Measurements from ENCODE around the gene ADGRG7. TPM values are rescaled to one million over a fixed set of nuclear protein-coding genes. Genes with fewer than 3 reads are reported as not detected.

ADGRG7 gene
- total and polyA plus RNA-seq, 2 of the 13 experiments (the other 11 are each of a cell fraction or from before 2014, with no cell fraction given): not detected

DNA sequence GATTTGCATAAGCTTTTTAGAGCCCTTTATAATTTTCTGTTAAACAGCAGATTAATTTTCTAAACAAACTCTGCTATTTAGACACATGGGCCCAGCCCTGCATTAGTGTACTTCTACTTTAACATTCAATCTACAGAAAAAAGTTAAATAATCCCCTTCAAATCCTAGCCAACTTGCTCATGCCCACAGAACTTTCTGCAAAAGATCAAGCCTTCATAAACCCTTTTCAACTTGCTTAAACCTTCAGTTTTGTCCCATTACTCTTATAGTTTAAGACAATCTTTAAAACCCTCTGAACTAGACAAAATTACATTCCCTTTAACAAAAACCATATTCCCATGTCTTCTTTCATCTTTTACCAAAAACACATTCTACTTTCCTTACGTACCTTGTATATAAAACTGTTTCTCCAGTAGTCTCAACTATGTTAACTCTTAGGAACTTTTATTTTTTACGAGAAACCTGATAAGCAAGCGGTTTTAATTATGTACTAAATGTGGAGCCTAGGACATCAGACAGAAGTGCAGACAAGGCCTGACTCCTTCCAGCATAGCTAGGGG is 25.2 kb upstream of the ADGRG7 start (continued):
- TF ChIP-seq, protein P1, sequence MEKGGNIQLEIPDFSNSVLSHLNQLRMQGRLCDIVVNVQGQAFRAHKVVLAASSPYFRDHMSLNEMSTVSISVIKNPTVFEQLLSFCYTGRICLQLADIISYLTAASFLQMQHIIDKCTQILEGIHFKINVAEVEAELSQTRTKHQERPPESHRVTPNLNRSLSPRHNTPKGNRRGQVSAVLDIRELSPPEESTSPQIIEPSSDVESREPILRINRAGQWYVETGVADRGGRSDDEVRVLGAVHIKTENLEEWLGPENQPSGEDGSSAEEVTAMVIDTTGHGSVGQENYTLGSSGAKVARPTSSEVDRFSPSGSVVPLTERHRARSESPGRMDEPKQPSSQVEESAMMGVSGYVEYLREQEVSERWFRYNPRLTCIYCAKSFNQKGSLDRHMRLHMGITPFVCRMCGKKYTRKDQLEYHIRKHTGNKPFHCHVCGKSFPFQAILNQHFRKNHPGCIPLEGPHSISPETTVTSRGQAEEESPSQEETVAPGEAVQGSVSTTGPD (CRISPR knock-in tag; IDR thresholded peaks at IDR 0.05): no peak

GRCh38 chr3:100586832-100587231 is 22.6 kb upstream of the ADGRG7 start:
- WGBS (ENCODE audit: low lambda C conversion rate): 3% methylated on average over 3 of the region's 3 CpGs
- no peak for ATAC-seq

GRCh38 chr3:100588251-100588650 is 21.1 kb upstream of the ADGRG7 start:
- Histone ChIP-seq H3K36me3 (replicated peaks in 1 of 2; ENCODE audit: control insufficient read depth in 1 of 2, insufficient read depth in 2 of 2, low read length in 2 of 2) (no peaks in the 10 kb centered on the region), H4K20me1 (ENCODE audit: insufficient read depth, low read length) (no peaks in the 10 kb centered on the region), H3K27me3 (ENCODE audit: control insufficient read depth in 1 of 2, insufficient read depth in 2 of 2, low read length in 2 of 2) (peaks cover 0 to 1% of the 10 kb centered on the region in 2 experiments; a peak in 1 of 5 replicates), H3K9ac (ENCODE audit: insufficient read depth, low read depth, low read length) (no peak overlapping the region), H3K79me2 (ENCODE audit: insufficient read depth, low read length) (no peaks in the 10 kb centered on the region), H2AFZ (ENCODE audit: low read length) (no peak overlapping the region), H3K9me3 (ENCODE audit: low read length) (no peaks in the 10 kb centered on the region; the same call in 1 of the 2 replicates), H3K4me1 (ENCODE audit: insufficient read depth, low read length) (peaks cover 15% of the 10 kb centered on the region), H3K4me3 (replicated peaks in 1 of 3; ENCODE audit: insufficient read depth in 1 of 3, low read depth in 2 of 3, low read length in 3 of 3) (no peak overlapping the region), H3K4me2 (ENCODE audit: low read depth, low read length) (no peak overlapping the region), H3K27ac (ENCODE audit: extremely low read length, insufficient read depth, low read length) (no peak overlapping the region)
- ATAC-seq (no peak), FAIRE-seq (no peak), DNase-seq (ENCODE audit: low spot score) (no peak)
- in situ Hi-C loops (cut with HindIII; ENCODE audit: extremely low pct_ligation_motif_present, low pct_unique_long_range_greater_than_20kb): loop anchor here (25.0 kb wide), 1 partner anchor 751 kb away; no protein-coding TSS in a partner anchor
- WGBS (ENCODE audit: low lambda C conversion rate): 0% methylated on average over 1 of the region's 1 CpG
- ChIA-PET POLR2A (no interaction called here), CTCF (ENCODE audit: low intra/inter-chr PET ratio, low total read pairs) (no interaction called here)
- BruUV-seq (replicated peaks): no TSS peak
- intact Hi-C loops (cut with micrococcal nuclease; ENCODE audit: unreplicated experiment): no loop called here
- no peak for TF ChIP-seq ZNF468 (CRISPR knock-in tag; IDR thresholded peaks at IDR 0.05)

More at GRCh38 chr3:100586832-100587231, 22.6 kb upstream of the ADGRG7 start:
- in situ Hi-C loops (cut with HindIII; ENCODE audit: extremely low pct_ligation_motif_present, low pct_unique_long_range_greater_than_20kb): loop anchor here (25.0 kb wide), 1 partner anchor 750 kb away; no protein-coding TSS in a partner anchor
- no peak for FAIRE-seq
- H3K79me2 ChIP-seq (ENCODE audit: insufficient read depth, low read length): no peaks in the 10 kb centered on the region
- H3K36me3 ChIP-seq (replicated peaks in 1 of 2; ENCODE audit: control insufficient read depth in 1 of 2, insufficient read depth in 2 of 2, low read length in 2 of 2): no peaks in the 10 kb centered on the region
- no peak overlapping the region for H3K4me2 ChIP-seq (ENCODE audit: low read depth, low read length)
- ChIA-PET POLR2A (no interaction called here), CTCF (ENCODE audit: low intra/inter-chr PET ratio, low total read pairs) (no interaction called here)
- intact Hi-C loops (cut with micrococcal nuclease; ENCODE audit: unreplicated experiment): no loop called here
- peaks cover 15% of the 10 kb centered on the region for H3K4me1 ChIP-seq (ENCODE audit: insufficient read depth, low read length)
- no peak overlapping the region for H2AFZ ChIP-seq (ENCODE audit: low read length)
- H4K20me1 ChIP-seq (ENCODE audit: insufficient read depth, low read length): no peaks in the 10 kb centered on the region
- TF ChIP-seq ZNF713 (CRISPR knock-in tag; IDR thresholded peaks at IDR 0.05) (no peak), CBFB (CRISPR knock-in tag; IDR thresholded peaks at IDR 0.05) (no peak)
- no peaks in the 10 kb centered on the region; a peak in 1 of 5 replicates for H3K27me3 ChIP-seq (ENCODE audit: control insufficient read depth in 1 of 2, insufficient read depth in 2 of 2, low read length in 2 of 2)
- DNase-seq (ENCODE audit: low spot score): no peak
- no peak overlapping the region for H3K9ac ChIP-seq (ENCODE audit: insufficient read depth, low read depth, low read length)
- no peak overlapping the region for H3K27ac ChIP-seq (ENCODE audit: extremely low read length, insufficient read depth, low read length)
- no TSS peak for BruUV-seq (replicated peaks)
- no peaks in the 10 kb centered on the region; the same call in 1 of the 2 replicates for H3K9me3 ChIP-seq (ENCODE audit: low read length)
- H3K4me3 ChIP-seq (replicated peaks in 1 of 3; ENCODE audit: insufficient read depth in 1 of 3, low read depth in 2 of 3, low read length in 3 of 3): no peak overlapping the region
